ENCODE data around the gene COP1.

- no peak for TF ChIP-seq CTCF (optimal IDR thresholded peaks at IDR 0.05 in 1 of 3, IDR thresholded peaks at IDR 0.05 in 1 of 3, conservative IDR thresholded peaks at IDR 0.05 in 1 of 3; ENCODE audit: extremely low read depth in 1 of 3, insufficient read depth in 2 of 3, low read length in 3 of 3)
- TF ChIP-seq EZH2 (IDR thresholded peaks at IDR 0.05; ENCODE audit: low read length), result no peak
These were observed 230.0 kb downstream of the COP1 start for GRCh38 chr1:175976865-175977642.
